Chondrocyte (in vitro differentiated cells): Measurements from ENCODE around the gene ROBO2. TPM values are rescaled to one million over a fixed set of nuclear protein-coding genes. Genes with fewer than 3 reads are reported as not detected.

Experiments used
- DNase-seq: peaks from one replicate; pipeline ENCODE4 v3.0.0; 2021; ENCODE audit warnings: mixed read lengths, low spot score
- H3K27ac Mint-ChIP-seq: one replicate; pipeline ENCODE4 v1.8.0; 2021; ENCODE audit warnings: mild to moderate bottlenecking, moderate library complexity, mixed read lengths; ENCODE audit not compliant: unreplicated experiment
- H3K27me3 Mint-ChIP-seq: 2 replicates; pipeline ENCODE4 v1.8.0; 2021; ENCODE audit warnings: low read depth, mixed read lengths
- H3K36me3 Mint-ChIP-seq: 2 replicates; pipeline ENCODE4 v1.8.0; 2021; ENCODE audit warnings: low read depth, mixed read lengths
- H3K4me1 Mint-ChIP-seq: 2 replicates; pipeline ENCODE4 v1.8.0; 2021; ENCODE audit warnings: low read depth, mild to moderate bottlenecking, mixed read lengths
- H3K4me3 Mint-ChIP-seq: one replicate; pipeline ENCODE4 v1.8.0; 2021; ENCODE audit warnings: mild to moderate bottlenecking, moderate library complexity, mixed read lengths; ENCODE audit not compliant: unreplicated experiment
- H3K9me3 Mint-ChIP-seq: 2 replicates; pipeline ENCODE4 v1.8.0; 2021; ENCODE audit warnings: low read depth, mixed read lengths
- total RNA-seq: library from RNA; stranded (reverse); gene quantifications from 3 replicates; pipeline ENCODE4 v1.2.1, GENCODE V29; 2021
- TF ChIP-seq, protein P1 (sequence below): fragments of 200-600 bp; sonication (generic); IDR thresholded peaks from 2 replicates; pipeline ENCODE4 v1.5.0; 2021; ENCODE audit warnings: antibody characterized with exemption, mild to moderate bottlenecking, moderate library complexity

The ROBO2 gene
- total RNA-seq, 1 donor from 2014 or later, result 1.7 TPM

DNA sequence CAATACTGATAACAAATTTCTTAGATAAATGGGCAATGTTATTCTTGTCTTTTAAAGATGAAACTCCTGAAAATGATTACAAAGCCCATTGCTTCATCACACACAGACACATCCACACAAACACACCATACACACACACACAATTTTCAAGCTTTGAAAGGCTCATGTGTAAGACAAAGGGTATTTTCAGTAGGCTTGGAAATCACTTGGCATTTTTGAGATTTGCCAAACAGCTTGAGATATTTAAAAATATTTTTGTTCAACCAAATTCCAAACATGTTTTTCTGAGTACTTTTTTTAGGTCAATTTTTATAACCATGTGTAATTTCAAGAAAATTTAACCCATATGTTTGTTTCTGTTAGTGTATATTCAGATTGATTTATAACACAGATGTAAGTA, 283.7 kb downstream of the ROBO2 start:
- H3K9me3 Mint-ChIP-seq, result no peaks in the 10 kb centered on the region

GRCh38 chr3:77324105-77324504, 284.2 kb downstream of the ROBO2 start:
- no peak for DNase-seq
- H3K9me3 Mint-ChIP-seq, result no peaks in the 10 kb centered on the region
- H3K27ac Mint-ChIP-seq, result no peak overlapping the region
- TF ChIP-seq, protein P1, sequence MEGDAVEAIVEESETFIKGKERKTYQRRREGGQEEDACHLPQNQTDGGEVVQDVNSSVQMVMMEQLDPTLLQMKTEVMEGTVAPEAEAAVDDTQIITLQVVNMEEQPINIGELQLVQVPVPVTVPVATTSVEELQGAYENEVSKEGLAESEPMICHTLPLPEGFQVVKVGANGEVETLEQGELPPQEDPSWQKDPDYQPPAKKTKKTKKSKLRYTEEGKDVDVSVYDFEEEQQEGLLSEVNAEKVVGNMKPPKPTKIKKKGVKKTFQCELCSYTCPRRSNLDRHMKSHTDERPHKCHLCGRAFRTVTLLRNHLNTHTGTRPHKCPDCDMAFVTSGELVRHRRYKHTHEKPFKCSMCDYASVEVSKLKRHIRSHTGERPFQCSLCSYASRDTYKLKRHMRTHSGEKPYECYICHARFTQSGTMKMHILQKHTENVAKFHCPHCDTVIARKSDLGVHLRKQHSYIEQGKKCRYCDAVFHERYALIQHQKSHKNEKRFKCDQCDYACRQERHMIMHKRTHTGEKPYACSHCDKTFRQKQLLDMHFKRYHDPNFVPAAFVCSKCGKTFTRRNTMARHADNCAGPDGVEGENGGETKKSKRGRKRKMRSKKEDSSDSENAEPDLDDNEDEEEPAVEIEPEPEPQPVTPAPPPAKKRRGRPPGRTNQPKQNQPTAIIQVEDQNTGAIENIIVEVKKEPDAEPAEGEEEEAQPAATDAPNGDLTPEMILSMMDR, result no peak
- H3K4me1 Mint-ChIP-seq, result peaks cover 47% of the 10 kb centered on the region
- H3K4me3 Mint-ChIP-seq, result no peak overlapping the region
- H3K36me3 Mint-ChIP-seq, result no peaks in the 10 kb centered on the region
- no peaks in the 10 kb centered on the region for H3K27me3 Mint-ChIP-seq

More for the DNA sequence above, 283.7 kb downstream of the ROBO2 start:
- Mint-ChIP-seq H3K27ac (no peak overlapping the region), H3K4me3 (no peak overlapping the region), H3K27me3 (no peaks in the 10 kb centered on the region), H3K4me1 (peaks cover 42% of the 10 kb centered on the region), H3K36me3 (no peaks in the 10 kb centered on the region)
- TF ChIP-seq, protein P1, result no peak
- DNase-seq, result no peak

GRCh38 chr3:77325280-77325679, 285.4 kb downstream of the ROBO2 start:
- Mint-ChIP-seq H3K4me3 (no peak overlapping the region), H3K9me3 (no peaks in the 10 kb centered on the region), H3K27me3 (no peaks in the 10 kb centered on the region), H3K4me1 (peaks cover 50% of the 10 kb centered on the region), H3K27ac (no peak overlapping the region), H3K36me3 (no peaks in the 10 kb centered on the region)
- TF ChIP-seq, protein P1, result no peak
- DNase-seq, result no peak

- H3K27me3 Mint-ChIP-seq, result no peaks in the 10 kb centered on the region
- H3K4me3 Mint-ChIP-seq, result no peak overlapping the region
- no peaks in the 10 kb centered on the region for H3K36me3 Mint-ChIP-seq
- DNase-seq, result no peak
- H3K4me1 Mint-ChIP-seq, result peaks cover 48% of the 10 kb centered on the region
- TF ChIP-seq, protein P1, result no peak
- H3K9me3 Mint-ChIP-seq, result no peaks in the 10 kb centered on the region
- no peak overlapping the region for H3K27ac Mint-ChIP-seq
Measured at GRCh38 chr3:77325702-77326101, 285.8 kb downstream of the ROBO2 start.

DNA sequence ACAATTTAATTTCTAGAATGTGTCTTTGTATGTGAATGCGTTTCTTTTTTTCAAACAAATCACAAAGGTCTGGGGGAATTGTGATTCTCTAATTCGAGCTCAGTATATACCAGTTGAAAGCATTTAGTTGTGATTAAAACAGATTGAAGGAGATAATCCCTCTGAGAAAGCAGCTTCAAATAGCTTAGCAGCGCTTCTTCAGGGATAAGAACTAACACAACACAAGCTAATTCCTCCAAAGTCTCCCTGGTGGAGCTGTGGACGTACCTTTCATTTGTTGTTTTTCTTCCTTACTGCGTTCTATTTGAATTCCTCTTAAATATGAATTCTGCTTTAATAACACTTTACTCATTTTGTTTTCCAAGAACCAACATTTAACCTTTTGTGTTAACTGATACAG, 286.7 kb downstream of the ROBO2 start:
- no peak overlapping the region for H3K27ac Mint-ChIP-seq
- no peaks in the 10 kb centered on the region for H3K9me3 Mint-ChIP-seq
- peaks cover 48% of the 10 kb centered on the region for H3K4me1 Mint-ChIP-seq
- no peaks in the 10 kb centered on the region for H3K27me3 Mint-ChIP-seq
- no peak overlapping the region for H3K4me3 Mint-ChIP-seq
- DNase-seq, result no peak
- H3K36me3 Mint-ChIP-seq, result no peaks in the 10 kb centered on the region
- TF ChIP-seq, protein P1, result no peak
